GM23248 (cell line): ENCODE measurements around the gene SOX8. TPM values are rescaled to one million over a fixed set of nuclear protein-coding genes. Genes with fewer than 3 reads are reported as not detected.
A peak's percentile ranks its signal among the peaks of the same experiment; 100 is the strongest.
"Not testable (repeated sequence)": the region's sequence is repeated elsewhere in the genome, so short reads cannot be mapped to it uniquely, and the experiment has no call there.

Source experiments
- DNase-seq: peaks from one replicate; pipeline ENCODE4 v3.0.0-alpha.2; 2015
- H2AFZ ChIP-seq: fragments of 200-600 bp; sonication (generic); 2 replicates; pipeline ENCODE4 v1.6.1; 2016; ENCODE audit warnings: antibody characterized with exemption
- H3F3A ChIP-seq: fragments of 200-600 bp; sonication (generic); 2 replicates; pipeline ENCODE4 v1.6.1; 2016; ENCODE audit warnings: mild to moderate bottlenecking, antibody characterized with exemption, mixed run types; ENCODE audit not compliant: insufficient read depth
- H3K27ac ChIP-seq: fragments of 200-600 bp; sonication (generic); 2 replicates; pipeline ENCODE4 v1.5.1; 2016; ENCODE audit warnings: mild to moderate bottlenecking
- H3K27me3 ChIP-seq: fragments of 200-600 bp; sonication (generic); replicated peaks from 2 replicates; pipeline ENCODE4 v1.6.1; 2016; ENCODE audit warnings: mild to moderate bottlenecking; ENCODE audit not compliant: insufficient read depth
- H3K36me3 ChIP-seq: fragments of 200-600 bp; sonication (generic); 2 replicates; pipeline ENCODE4 v1.6.1; 2016; ENCODE audit warnings: low read depth, mild to moderate bottlenecking
- H3K4me1 ChIP-seq: fragments of 200-600 bp; sonication (generic); 2 replicates; pipeline ENCODE4 v1.6.1; 2016; ENCODE audit warnings: mild to moderate bottlenecking; ENCODE audit not compliant: insufficient read depth
- H3K4me2 ChIP-seq: fragments of 200-600 bp; sonication (generic); one replicate; pipeline ENCODE4 v1.6.1; 2016; ENCODE audit warnings: mild to moderate bottlenecking; ENCODE audit not compliant: unreplicated experiment
- H3K4me3 ChIP-seq: fragments of 200-600 bp; sonication (generic); 2 replicates; pipeline ENCODE4 v1.5.1; 2016; ENCODE audit warnings: mild to moderate bottlenecking
- H3K79me2 ChIP-seq: fragments of 200-600 bp; sonication (generic); 2 replicates; pipeline ENCODE4 v1.6.1; 2016; ENCODE audit warnings: mild to moderate bottlenecking; ENCODE audit not compliant: insufficient read depth
- H3K9ac ChIP-seq: fragments of 200-600 bp; sonication (generic); 2 replicates; pipeline ENCODE4 v1.6.1; 2016; ENCODE audit warnings: mild to moderate bottlenecking
- H3K9me2 ChIP-seq: fragments of 200-600 bp; sonication (generic); 2 replicates; pipeline ENCODE4 v1.6.1; 2016; ENCODE audit warnings: mixed run types, mild to moderate bottlenecking, moderate library complexity; ENCODE audit not compliant: insufficient read depth
- H3K9me3 ChIP-seq: fragments of 200-600 bp; sonication (generic); one replicate; pipeline ENCODE4 v1.6.1; 2017; ENCODE audit warnings: low read depth
- H4K20me1 ChIP-seq: fragments of 200-600 bp; sonication (generic); 2 replicates; pipeline ENCODE4 v1.6.0; 2016; ENCODE audit not compliant: insufficient read depth
- EZH2 ChIP-seq: fragments of 200-600 bp; sonication (generic); IDR thresholded peaks from 2 replicates; pipeline ENCODE4 v1.6.1; 2018; ENCODE audit warnings: antibody characterized with exemption, mild to moderate bottlenecking; ENCODE audit not compliant: insufficient read depth, poor library complexity, severe bottlenecking
- EZH2phosphoT487 ChIP-seq: fragments of 200-600 bp; sonication (generic); IDR thresholded peaks from 2 replicates; pipeline ENCODE4 v1.6.1; 2018; ENCODE audit warnings: antibody characterized with exemption, moderate library complexity, mild to moderate bottlenecking, low read depth; ENCODE audit not compliant: insufficient read depth
- WGBS, 2 experiments: methylation state at CpG; one replicate each; pipeline ENCODE4 v1.1.6; 2015 to 2017; ENCODE audit warnings: low lambda C conversion rate in 2 of 2, low coverage in 1 of 2; ENCODE audit errors: missing lambda C conversion rate in 2 of 2; 5-methylcytosine and 5-hydroxymethylcytosine counted together
- in situ Hi-C: fragments of 300-500 bp; cut with MboI; formaldehyde crosslinking; loops from 2 replicates; pipeline ENCODE4 v1.15.0; 2020
- polyA plus RNA-seq: library from polyadenylated mRNA; unstranded; fragments of >200 nt; fragmentation: Nextera tagmentation; extraction: Ambion mirVana; gene quantifications from 2 replicates; pipeline ENCODE4 v1.2.1, GENCODE V29; 2016
- total RNA-seq: library from RNA; depleted of rRNA; stranded (reverse); fragments of >200 nt; shearing (Covaris generic); gene quantifications from 2 replicates; pipeline ENCODE4 v1.2.3, GENCODE V29; 2014

SOX8 gene
- total and polyA plus RNA-seq, 2 experiments from 2014 or later, result 0.15 to 0.43 TPM

DNA sequence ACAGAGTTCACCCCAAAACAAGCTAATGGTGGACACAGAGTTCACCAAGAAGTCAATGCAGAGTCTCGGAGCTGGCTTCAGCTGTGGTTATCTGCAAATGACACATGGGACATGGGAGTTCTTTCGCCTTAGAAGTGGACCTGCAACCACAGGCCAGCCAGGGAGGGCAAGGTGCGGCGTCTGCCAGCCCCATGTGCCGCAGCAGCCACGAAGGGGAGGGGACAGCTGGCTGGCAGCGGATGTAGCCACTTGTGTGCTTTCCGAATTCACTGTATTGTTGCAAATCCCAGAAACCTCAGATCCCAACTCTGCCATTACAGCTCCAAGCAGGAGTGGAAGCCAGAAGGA, 35.5 kb upstream of the SOX8 start:
- Histone ChIP-seq H3K9me3 (no peaks in the 10 kb centered on the region), H3K9ac (no peak overlapping the region), H3K79me2 (no peaks in the 10 kb centered on the region), H3K9me2 (no peaks in the 10 kb centered on the region), H3F3A (no peaks in the 10 kb centered on the region), H4K20me1 (no peaks in the 10 kb centered on the region), H3K4me3 (no peak overlapping the region), H3K27ac (no peak overlapping the region), H3K4me2 (no peak overlapping the region), H3K27me3 (no peaks in the 10 kb centered on the region), H3K36me3 (0 out of 2 replicates have a peak, but pooled peaks cover 8% of the 10 kb centered on the region), H3K4me1 (no peaks in the 10 kb centered on the region), H2AFZ (no peak overlapping the region)
- 91 to 93% methylated on average over 8 of the region's 8 CpGs for WGBS, 2 experiments
- in situ Hi-C loops, result no loop called here
- no peak for DNase-seq
- TF ChIP-seq EZH2phosphoT487 (no peak), EZH2 (no peak)

DNA sequence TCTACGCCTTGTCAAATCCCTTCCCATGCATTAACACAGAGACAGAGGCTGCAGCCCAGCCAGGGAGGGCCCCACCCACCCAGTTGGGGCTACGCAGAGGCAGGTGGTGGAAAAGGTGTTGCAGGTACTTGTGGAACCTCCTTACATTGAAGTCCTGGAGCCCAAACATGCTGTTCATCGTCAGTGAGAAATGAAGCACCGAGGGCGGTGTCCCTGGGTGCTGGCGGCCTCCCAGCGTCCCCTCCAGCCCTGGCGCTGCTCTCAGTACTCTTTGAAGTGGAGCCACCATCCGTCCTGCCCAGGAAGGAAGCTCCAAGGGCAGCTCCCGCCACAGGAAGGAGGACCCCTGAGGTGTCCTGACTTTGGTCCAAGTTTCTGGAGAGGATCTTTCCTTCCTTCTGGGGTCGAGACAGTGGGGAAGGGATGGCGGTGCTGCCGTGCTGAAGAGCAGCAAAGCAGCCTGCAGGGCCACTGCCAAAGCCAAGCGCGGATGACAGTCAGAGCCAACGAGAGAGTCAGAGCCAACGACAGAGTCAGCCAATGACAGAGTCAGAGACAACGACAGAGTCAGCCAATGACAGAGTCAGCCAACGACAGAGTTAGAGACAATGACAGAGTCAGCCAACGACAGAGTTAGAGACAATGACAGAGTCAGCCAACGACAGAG, 34.2 kb upstream of the SOX8 start:
- no peaks in the 10 kb centered on the region for H3K9me2 ChIP-seq
- no peak overlapping the region for H3K4me3 ChIP-seq
- WGBS, 2 experiments, result 75 to 79% methylated on average over 20 to 21 of the region's 21 CpGs

DNA sequence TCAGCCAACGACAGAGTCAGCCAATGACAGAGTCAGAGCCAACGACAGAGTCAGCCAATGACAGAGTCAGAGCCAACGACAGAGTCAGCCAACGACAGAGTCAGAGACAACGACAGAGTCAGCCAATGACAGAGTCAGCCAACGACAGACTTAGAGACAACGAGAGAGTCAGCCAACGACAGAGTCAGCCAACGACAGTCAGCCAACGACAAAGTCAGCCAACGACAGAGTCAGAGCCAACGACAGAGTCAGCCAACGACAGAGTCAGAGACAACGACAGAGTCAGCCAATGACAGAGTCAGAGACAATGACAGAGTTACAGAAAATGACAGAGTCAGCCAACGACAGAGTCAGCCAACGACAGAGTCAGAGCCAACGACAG, 33.7 kb upstream of the SOX8 start:
- H3K9ac ChIP-seq, H3K27me3 ChIP-seq, H3K4me3 ChIP-seq, H3K4me2 ChIP-seq, H3K79me2 ChIP-seq, H3K9me3 ChIP-seq, DNase-seq, H3K27ac ChIP-seq, H4K20me1 ChIP-seq, H3F3A ChIP-seq, in situ Hi-C loops, H3K4me1 ChIP-seq, H3K9me2 ChIP-seq, H3K36me3 ChIP-seq, H2AFZ ChIP-seq: not testable (repeated sequence)
- 55 to 63% methylated on average over 16 to 17 of the region's 17 CpGs for WGBS, 2 experiments

More for the DNA sequence above, 34.2 kb upstream of the SOX8 start:
- no peaks in the 10 kb centered on the region for H4K20me1 ChIP-seq
- H3K36me3 ChIP-seq, result no peaks in the 10 kb centered on the region
- TF ChIP-seq EZH2 (no peak), EZH2phosphoT487 (no peak)
- in situ Hi-C loops, result no loop called here
- no peaks in the 10 kb centered on the region for H3K27me3 ChIP-seq
- H3K79me2 ChIP-seq, result no peaks in the 10 kb centered on the region
- H3F3A ChIP-seq, result no peaks in the 10 kb centered on the region
- no peak overlapping the region for H3K27ac ChIP-seq
- H3K9me3 ChIP-seq, result no peaks in the 10 kb centered on the region
- no peak overlapping the region for H2AFZ ChIP-seq
- no peak for DNase-seq
- H3K9ac ChIP-seq, result no peak overlapping the region
- no peaks in the 10 kb centered on the region for H3K4me1 ChIP-seq
- H3K4me2 ChIP-seq, result no peak overlapping the region

DNA sequence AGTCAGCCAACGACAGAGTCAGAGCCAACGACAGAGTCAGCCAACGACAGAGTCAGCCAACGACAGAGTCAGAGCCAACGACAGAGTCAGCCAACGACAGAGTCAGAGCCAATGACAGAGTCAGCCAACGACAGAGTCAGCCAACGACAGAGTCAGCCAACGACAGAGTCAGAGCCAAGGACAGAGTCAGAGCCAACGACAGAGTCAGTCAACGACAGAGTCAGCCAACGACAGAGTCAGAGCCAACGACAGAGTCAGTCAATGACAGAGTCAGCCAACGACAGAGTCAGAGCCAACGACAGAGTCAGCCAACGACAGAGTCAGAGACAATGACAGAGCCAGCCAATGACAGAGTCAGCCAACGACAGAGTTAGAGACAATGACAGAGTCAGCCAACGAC, 32.8 kb upstream of the SOX8 start:
- H3K9me3 ChIP-seq, H3K9me2 ChIP-seq, H3K79me2 ChIP-seq, H3K4me2 ChIP-seq, H4K20me1 ChIP-seq, H3K9ac ChIP-seq, H3K36me3 ChIP-seq, DNase-seq, in situ Hi-C loops, H3K4me1 ChIP-seq, H2AFZ ChIP-seq, H3K27me3 ChIP-seq, H3F3A ChIP-seq, H3K27ac ChIP-seq, H3K4me3 ChIP-seq: not testable (repeated sequence)
- 45 to 53% methylated on average over 18 of the region's 18 CpGs for WGBS, 2 experiments

DNA sequence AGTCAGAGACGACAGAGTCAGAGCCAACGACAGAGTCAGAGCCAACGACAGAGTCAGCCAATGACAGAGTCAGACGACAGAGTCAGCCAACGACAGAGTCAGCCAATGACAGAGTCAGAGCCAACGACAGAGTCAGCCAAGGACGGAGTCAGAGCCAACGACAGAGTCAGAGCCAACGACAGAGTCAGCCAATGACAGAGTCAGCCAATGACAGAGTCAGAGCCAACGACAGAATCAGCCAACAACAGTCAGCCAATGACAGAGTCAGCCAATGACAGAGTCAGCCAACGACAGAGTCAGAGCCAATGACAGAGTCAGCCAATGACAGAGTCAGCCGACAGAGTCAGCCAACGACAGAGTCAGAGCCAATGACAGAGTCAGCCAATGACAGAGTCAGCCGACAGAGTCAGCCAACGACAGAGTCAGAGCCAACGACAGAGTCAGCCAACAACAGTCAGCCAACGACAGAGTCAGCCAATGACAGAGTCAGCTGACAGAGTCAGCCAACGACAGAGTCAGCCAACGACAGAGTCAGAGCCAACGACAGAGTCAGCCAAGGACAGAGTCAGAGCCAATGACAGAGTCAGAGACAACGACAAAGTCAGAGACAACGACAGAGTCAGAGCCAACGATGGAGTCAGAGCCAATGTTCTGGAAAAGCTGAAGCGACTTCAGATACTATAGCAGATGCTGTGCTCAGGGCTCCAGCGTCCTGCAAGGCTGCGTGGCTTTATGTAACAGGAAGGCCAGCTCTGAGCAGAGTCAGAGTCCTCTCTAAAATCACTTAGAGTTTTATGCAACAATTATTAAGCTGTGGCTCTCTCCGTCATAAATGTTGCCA, 30.6 kb upstream of the SOX8 start:
- H3K9ac ChIP-seq, H3K4me3 ChIP-seq, H3K9me3 ChIP-seq, H2AFZ ChIP-seq, H3K36me3 ChIP-seq, H3K27ac ChIP-seq, H3K4me1 ChIP-seq, H4K20me1 ChIP-seq, H3K9me2 ChIP-seq, H3K27me3 ChIP-seq, H3K79me2 ChIP-seq, H3K4me2 ChIP-seq, in situ Hi-C loops, H3F3A ChIP-seq: not testable (repeated sequence)
- 21 to 25% methylated on average over 27 of the region's 27 CpGs for WGBS, 2 experiments
- DNase-seq, result peak; percentile 8
